Iris pigment epithelial cell (primary cell): ENCODE data around the gene NXPH2.
A peak's percentile ranks its signal among the peaks of the same experiment; 100 is the strongest.
"Not testable (repeated sequence)": the region's sequence is repeated elsewhere in the genome, so short reads cannot be mapped to it uniquely, and the experiment has no call there.

ENCODE experiments used
- DNase-seq: peaks from one replicate; pipeline ENCODE4 v3.0.0-alpha.2; 2011; ENCODE audit warnings: low read depth

The NXPH2 gene

DNA sequence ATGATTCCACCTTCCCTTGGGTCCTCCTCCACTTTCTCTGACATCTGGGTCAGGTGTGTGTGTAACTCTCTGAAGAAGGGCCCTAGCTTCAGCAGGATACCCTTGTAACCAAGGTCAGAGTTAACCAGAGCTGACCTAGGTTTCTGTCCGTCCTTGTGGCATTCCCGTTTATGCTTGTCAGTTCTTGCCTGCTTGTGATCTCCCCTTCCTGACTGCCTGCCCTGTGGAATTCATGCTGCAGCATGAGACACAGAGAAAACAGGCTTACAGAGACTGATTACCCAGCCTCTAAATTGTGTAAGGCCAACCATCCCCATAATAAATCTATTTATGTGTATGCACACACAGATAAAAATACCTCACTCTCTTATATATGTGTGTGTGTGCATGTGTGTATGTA lies 22.8 kb downstream of the NXPH2 start:
- DNase-seq, result no peak

DNA sequence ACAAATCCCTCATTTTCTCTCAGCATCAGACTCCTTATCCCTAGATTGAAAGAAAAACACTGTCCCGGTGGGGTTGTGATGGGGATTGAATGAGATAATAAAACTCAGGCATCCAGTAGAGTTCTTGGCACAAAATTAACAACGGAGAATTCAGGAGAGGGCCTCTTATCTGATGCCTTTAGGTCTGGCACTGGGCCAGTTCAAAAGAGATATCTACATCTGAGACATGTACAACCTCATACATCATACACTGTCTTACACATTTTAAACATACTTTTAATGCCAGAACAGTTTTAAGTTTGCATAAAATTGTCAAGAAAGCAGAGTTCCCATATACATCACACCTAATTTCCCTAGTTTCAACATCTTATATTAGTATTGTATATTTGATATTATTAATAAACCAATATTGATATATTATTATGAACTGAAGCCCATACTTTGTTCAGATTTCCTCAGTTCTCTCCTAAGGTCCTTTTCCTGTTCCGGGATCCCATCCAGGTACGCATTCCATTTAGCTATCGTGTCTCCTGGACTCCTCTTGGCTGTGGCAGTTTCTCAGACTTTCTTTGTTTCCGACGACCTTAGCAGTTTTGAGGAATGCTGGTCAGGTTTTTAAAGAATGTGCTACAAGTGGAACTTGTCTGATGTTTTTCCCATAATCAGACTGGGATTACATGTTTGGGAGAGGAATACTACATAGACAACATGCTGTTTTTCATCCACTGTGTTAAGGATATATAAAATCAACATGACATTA lies 27.8 kb downstream of the NXPH2 start:
- peak; percentile 9 for DNase-seq

DNA sequence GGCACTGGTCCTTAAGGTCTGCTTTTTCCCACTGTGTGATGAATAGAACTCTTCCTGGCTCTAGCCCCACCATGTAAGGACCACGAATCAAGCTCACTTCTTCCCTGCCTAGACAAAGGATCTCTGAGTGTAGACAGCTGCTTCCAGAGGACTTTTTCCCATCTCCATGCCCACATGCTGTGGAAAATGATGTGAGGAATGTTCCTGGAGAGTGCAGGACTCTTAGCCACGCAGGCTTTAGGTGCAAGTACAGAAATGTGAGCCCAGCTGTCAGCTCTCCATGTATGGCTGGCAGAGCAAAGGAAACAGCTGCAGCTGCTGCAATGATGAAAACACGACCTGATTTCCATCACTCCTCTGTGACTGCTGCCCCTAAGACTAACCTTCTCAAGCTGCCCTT lies 35.5 kb downstream of the NXPH2 start:
- DNase-seq, result peak; percentile 3

DNA sequence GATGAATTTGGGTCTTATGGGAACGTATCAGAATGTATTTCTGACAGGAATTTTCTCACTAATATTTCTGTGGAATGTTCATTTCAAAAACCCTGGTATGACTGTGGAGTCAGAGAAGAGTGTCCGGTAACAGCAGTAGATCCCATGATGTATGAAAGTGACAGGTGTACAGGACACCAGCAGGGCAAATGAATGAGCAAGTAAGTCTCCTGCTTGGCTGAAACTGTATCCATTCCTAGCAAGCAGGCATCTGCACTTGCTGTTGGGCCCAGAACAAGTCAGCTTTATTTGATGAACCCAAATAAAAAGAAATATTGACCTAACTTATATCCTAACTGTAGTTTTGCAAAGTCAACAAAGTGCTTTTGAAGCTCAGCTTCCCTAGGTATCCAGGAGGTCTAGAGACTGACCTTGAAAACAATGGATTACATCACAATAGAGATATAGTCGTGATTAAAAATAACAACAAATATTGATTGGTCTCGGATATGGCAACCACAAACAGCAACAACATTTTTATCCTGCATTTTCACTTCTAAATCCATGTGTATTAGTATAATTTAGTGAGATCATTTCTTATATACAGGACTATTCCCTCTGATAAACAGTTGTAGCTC lies 37.6 kb downstream of the NXPH2 start:
- no peak for DNase-seq

DNA sequence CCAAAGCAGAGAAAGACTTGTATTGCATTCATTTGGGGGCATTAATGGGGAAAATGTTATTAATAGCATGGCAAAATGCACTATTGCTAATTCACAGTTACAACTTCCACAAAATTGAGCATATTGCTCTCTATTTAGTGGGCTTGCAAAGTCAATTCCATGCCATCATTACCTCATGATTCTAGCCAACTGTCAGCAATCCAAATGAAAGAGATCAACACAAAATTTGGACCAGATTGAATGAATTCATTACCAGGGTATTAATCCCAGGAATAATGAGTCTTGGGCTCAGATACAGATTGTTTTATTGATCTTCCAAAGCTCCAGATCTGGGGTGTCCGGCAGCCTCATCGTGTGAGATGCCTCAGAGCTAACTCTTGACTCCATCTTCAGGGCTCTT lies 38.3 kb downstream of the NXPH2 start:
- DNase-seq, result no peak

DNA sequence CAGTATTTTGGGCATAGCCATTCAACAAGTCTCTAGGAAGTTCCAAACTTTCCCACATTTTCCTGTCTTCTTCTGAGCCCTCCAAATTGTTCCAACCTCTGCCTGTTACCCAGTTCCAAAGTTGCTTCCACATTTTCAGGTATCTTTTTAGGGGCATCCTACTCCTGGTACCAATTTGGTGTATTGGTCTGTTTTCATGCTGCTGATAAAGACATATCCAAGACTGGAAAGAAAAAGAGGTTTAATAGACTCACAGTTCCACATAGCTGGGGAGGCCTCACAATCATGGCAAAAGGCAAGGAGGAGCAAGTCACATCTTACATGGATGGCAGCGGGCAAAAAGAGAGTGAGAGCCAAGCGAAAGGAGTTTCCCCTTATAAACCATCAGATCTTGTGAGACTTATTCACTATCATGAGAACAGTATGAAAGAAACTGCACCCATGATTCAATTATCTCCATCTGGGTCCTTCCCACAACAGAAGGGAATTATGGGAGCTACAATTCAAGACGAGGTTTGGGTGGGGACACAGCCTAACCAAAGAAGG lies 43.1 kb downstream of the NXPH2 start:
- not testable (repeated sequence) for DNase-seq

DNA sequence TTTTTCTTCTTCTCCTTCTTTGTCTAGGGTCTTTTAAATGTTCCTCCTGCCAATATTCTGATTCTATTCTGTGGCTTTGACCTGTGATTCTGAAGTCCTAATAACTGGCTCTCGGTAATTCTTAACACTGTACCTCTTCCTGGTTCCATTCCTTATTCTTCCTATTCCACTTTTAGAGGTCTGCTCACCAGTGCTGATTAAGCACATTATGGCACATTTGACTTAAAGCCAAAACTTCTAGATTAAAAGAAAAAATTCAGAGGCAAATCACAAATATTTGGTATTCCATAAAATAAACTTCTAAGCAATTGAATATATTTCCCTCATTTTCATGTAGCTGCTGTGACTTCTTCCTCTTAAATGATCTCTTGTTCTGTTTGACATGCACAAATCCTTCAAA lies 47.5 kb downstream of the NXPH2 start:
- no peak for DNase-seq

DNA sequence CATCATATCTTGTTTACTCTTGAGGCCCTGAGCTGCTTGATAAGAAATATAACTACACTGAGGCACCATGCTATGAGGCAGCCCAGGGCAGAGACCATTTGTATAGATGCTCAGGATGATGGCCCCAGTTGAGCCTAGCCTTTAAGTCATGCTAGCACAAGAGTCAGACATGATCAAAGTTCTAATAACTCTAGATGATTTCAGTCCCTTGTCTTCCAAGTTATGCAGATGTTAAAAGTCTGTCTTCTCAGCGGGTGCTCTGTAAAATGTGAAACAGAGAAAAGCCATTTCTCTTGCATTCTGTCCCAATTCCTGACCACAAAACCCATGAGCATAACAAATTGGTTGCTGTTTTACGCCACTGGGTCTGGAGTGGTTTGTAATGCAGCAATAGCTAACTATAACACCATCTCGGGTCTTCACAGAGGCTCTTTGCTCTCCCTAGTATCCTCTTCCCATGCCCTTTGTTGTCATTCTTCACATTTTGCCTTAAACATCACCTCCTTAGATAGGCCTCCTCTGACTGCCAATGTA lies 49.6 kb downstream of the NXPH2 start:
- no peak for DNase-seq

DNA sequence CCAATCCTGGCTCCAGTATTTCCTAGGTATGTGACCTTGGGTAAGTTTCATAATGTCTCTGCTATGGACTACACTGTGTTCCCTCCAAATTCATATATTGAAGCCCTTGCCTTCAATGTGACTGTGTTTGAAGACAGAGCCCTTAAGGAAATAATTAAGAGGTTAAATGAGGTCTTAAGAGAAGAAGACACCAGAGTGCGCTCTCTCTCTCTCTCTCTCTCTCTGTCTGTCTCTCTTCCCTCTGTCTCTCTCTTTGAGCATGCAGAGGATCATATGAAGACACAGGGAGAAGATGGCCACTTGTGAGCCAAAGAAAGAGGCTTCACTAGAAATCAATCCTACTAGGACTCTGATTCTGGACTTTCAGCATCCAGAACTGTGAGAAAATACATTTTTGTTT lies 52.2 kb downstream of the NXPH2 start:
- no peak for DNase-seq

DNA sequence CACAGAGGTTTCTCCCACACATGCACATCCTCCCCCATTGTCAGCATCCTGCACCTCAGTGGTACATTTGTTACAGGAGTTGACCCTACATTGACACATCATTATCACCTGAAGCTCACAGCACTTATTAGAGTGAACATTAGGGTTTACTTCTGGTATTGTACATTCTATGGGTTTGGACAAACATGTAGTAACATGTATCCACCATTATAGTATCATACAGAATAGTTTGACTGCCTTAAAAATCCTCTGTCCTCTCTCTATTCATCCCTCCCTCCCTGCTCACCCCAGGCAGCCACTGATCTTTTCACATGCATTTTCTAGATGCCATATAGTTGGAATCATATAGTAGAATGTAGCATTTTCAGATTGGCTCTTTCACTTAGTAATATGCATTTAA lies 53.5 kb downstream of the NXPH2 start:
- no peak for DNase-seq

DNA sequence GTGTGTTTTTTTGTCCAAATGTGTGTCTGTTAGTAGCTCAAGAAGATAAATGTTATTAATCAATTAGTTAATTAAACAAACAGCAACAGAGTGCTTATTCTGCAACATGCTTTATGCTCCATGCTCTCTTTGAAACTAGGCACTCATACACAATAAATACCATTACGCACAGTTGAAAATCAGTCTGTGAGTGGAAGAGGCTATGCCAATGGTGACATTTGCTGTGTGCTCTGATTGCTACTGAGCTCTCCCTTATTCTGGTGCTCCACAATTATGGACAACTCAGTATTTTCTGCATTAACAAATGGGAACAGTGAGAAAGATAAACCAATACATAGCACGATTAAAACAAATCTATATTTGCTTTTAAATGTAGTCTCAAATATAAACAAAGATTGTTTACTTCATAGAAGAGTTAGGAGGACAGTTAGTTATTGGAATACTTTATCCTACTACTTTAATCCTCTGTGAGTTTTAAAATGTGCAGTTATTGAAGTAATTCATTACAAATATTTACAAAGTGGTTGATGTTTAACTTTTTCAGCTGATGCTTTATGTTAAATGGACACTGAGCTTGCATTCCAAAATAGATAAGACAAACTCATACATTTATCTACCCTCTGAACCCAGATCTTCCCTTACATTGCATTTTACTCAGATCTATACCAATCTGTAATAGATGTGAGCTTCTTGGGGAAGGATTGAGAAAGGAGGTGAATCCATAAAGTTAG lies 55.3 kb downstream of the NXPH2 start:
- no peak for DNase-seq

DNA sequence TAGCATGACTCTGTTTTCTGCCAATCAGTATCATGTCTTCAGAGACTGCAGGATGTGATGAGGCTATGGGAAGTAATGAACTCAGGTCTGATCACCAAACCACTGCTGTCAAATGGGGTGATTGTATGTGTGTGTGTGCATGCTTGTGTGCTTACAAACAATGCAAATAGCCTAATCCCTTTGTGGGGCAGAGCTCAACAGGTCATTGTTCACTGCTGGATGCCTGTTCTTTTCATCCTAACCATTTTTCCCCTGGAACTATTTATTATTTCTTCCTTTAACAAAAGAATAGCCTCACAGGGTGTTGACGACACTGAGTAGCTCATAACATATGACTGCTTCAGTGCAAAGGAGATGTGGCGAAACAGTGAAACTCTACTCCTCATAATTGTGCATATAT lies 55.9 kb downstream of the NXPH2 start:
- DNase-seq, result no peak

DNA sequence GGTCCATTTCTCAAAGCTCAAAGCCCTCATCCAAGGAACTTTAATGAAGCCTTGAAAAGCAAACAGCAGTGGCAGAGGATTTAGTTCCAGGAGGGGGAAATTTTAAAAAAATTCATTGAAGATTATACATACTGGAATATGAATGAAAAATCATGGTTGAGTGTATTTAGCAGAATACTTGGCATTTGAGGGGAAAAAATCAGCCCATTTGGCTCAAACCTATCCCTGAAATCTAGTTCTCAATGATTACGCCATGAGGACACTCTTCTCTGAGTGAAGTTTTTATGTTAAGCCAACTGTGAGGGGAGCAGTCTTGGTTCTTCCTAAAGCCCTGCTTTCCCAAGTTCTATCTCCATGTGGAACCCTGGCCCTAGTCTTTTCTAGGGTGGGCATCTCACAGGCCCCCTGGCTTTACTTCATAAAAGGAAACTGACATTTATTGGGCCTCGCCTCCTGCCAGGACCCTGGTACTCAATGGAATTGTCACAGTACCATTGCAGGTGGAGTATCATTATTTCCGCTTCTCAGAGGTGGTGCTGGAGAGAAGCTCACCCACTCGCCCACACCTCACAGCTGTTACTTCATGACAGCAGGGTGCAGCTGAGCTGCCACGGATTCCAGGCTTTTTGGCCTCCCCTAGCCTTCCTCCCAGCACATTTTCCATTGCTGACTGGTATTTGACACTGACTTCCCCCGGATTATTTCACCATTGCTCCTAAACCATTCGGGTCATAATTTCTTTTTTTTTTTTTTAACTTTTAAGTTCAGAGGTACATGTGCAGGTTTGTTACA lies 56.8 kb downstream of the NXPH2 start:
- no peak for DNase-seq

DNA sequence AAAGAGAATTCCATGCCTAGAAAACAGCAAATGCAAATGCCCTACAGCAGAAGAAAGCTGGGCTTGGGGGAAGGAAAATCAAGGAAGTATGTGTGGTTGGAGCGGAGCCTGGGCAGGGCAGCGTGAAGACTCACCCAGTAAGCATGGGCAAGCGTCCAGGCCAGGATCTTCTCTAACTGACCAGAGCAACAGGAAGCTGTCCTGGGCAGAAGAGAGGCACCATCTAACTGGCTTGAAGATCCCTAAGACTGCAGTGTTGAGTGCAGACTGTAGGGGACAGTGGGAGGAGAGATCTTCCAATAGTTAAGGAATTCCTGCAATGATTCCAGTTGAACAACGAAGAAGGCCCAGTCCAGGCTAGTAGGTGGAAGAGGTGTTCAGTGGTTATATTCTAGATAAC lies 57.9 kb downstream of the NXPH2 start:
- no peak for DNase-seq

DNA sequence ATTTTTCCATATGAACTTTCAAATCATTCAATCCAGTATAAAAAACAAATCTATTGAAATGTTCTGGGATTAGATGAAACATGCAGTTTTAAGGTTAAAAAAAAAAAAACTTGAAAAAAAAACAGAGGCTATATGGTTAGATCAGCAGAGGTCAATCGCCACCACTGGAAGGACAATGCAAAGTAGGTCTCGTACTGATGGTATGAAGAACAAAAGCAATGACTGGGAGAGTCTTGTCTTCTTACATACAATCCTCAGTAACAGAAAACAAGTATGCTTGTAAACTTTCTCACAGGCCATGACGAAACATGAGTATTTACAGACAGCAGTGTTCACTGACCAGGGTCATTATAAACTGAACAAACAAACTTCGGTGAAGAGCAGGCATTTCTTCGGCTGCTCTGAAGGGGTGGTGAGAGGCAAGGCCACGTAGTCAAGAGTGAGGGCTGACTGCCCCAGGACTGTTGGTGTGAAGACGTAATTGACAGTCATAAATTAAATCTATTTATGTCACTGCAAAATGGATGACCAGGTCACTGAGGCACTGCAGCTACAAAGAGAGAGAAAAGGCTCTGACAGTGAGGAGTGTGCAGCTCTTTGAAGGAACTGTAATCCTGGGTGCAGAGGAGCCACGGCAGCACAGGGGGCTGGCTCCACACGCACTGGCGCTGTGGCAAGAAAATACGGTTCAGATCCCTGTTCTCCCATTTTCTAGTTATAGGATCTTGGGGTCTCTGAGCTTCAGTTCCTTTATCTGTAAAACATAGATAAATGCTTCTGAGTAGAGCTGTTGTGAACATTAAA lies 60.0 kb downstream of the NXPH2 start:
- no peak for DNase-seq

DNA sequence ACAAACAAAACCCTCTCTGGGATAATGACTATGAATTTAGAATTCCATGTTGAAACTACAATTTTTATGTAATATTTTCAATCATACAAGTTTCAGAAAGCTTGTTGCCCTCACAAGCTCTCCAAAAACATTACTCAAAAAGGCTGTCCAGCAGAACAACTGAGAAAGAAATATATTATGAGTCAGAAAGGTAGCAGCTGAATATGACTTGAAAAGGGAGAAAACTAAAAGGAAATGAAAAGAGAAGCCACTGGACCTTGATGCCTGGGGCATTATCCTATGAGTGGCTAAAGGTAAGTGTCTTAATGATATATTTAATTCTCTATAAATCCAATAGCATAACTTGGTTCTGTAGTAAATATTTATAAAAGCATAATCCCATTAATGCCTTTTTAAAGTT lies 61.8 kb downstream of the NXPH2 start:
- no peak for DNase-seq

DNA sequence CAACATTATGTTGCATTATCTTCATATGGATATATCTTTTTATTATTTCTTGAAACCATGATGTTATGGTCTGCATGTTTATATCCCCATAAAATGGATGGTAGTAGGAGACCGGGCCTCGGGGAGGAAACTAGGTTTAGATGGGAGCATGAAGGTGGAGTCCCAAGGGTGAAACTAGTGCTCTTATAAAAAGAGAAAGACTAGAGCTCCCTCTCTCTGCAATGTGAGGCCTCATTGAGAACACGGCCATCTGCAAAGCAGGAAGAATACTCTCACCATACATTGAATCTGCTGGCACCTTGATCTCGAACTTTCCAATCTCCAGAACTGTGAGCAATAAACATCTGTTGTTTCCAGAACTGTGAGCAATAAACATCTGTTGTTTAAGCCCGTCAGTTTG lies 64.0 kb downstream of the NXPH2 start:
- no peak for DNase-seq

DNA sequence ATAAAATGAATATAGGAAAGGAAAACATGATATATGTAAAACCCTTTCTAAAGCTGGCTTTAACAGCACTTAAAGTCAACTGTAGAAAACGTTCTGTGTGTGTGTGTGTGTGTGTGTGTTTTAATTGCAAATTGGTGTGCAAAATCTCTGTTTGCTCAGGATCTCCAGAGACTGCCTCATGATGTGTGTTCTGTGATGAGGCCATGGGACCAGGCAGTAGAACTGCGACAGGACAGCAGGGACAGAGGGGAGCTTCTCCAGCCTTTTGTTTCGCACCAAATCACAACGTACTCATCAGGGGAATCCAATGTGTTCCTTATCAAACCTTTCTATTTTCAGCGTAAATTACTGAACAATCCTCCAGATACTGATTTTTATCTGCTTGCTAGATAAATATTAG lies 66.7 kb downstream of the NXPH2 start:
- no peak for DNase-seq

DNA sequence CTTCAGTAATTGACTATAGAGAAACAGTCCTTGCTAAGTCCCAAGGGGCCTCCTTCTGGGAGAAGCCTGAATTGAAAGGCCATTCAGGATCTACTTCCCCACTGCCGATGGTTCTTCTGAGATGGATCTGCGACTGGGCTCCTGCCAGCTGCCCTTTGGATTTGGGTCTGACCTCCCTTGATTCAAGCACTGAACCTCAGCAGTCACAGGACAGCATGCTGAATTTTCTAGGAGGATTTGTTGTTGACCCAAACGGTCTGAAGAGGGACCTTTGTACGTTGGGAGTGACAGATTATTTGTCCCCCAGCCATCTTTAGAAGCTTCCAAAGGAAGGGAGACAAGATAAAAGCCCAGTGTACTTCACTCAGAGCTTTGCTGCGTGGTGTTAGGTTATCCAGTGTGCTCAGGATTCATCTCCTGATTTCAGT lies 67.1 kb downstream of the NXPH2 start:
- no peak for DNase-seq

DNA sequence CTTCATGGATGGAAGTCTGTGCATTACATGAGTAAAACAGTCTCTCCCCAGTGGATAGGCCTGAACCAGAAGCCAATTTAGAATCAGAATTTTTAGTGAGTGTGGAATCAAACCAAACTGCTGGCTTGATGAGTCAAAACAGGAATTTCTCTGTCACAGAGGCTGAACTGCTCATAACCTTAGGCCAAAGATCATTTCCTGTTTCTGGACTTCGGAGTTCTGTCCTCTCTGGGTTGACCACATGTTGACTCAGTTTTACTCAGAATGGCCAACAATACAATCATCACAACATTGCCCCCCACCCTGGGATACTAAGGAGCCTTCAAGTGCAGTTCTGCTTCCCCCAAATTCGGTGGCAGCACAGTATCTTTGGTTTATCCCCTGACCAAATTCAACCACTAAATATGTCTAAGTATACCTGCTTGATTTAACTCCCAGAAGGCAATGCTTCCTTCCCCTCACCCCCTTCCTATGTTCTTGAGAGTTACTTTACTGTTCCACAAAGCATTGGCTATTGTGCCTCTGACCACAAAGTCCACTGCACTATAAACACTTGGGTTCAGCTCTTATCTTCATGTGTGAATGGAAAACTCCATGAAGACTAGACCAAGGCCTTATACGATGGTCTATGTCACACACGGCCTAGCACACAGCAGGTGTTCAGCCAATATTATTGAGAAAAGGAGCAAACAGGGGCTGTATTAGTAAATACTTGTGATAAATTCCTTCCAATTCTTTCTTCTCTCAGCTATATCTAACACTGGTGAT lies 67.8 kb downstream of the NXPH2 start:
- DNase-seq, result peak; percentile 19
